IMR-90 (cell line): ENCODE results near the gene RELL1.

Experiments
- BHLHE40 ChIP-seq: fragments of 150-350 bp; IDR thresholded peaks from 2 replicates; pipeline ENCODE4 v1.6.1; 2016; ENCODE audit warnings: mild to moderate bottlenecking, low read depth, low read length
- FOS ChIP-seq: fragments of 150-350 bp; IDR thresholded peaks from 2 replicates; pipeline ENCODE4 v1.6.1; 2016; ENCODE audit warnings: low read depth, low read length
- POLR2A ChIP-seq: IDR thresholded peaks from 2 replicates; pipeline ENCODE4 v1.6.1; 2012; ENCODE audit warnings: mild to moderate bottlenecking, low read depth, low read length
- SMC3 ChIP-seq: fragments of 150-350 bp; IDR thresholded peaks from 2 replicates; pipeline ENCODE4 v1.6.1; 2016; ENCODE audit warnings: low read depth, mild to moderate bottlenecking, antibody characterized with exemption, low read length, moderate library complexity
- TF ChIP-seq, protein P1 (sequence below): fragments of 150-350 bp; IDR thresholded peaks from 2 replicates; pipeline ENCODE4 v1.6.1; 2017; ENCODE audit warnings: mild to moderate bottlenecking, antibody characterized with exemption, low read length, low read depth
- TF ChIP-seq, protein P2 (sequence below): conservative IDR thresholded peaks from 2 replicates; pipeline ENCODE4 v1.5.1; 2012; ENCODE audit warnings: mild to moderate bottlenecking, low read depth, low read length, improper control_type of control experiment

DNA sequence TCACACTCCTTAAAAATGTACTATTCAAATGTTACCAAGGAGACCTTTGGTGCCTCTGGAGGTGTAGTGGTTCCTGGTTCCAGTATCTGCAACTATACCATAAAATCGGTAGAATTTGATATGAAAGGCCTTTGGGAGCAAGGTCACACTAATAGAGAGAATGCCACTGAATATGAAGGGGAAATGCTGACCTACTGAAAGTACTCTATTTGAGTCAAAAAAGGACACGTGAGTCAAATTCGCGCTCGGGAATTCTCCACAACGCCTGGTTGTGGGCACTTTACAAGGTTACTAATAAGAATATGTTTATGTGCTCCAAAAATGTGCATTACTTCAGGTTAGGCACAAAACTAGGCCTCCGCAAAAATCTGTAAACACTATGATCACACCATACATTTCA is 39.5 kb upstream of the RELL1 start:
- TF ChIP-seq, protein P1, sequence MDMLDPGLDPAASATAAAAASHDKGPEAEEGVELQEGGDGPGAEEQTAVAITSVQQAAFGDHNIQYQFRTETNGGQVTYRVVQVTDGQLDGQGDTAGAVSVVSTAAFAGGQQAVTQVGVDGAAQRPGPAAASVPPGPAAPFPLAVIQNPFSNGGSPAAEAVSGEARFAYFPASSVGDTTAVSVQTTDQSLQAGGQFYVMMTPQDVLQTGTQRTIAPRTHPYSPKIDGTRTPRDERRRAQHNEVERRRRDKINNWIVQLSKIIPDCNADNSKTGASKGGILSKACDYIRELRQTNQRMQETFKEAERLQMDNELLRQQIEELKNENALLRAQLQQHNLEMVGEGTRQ = no peak
- no peak for TF ChIP-seq SMC3
- TF ChIP-seq, protein P2, sequence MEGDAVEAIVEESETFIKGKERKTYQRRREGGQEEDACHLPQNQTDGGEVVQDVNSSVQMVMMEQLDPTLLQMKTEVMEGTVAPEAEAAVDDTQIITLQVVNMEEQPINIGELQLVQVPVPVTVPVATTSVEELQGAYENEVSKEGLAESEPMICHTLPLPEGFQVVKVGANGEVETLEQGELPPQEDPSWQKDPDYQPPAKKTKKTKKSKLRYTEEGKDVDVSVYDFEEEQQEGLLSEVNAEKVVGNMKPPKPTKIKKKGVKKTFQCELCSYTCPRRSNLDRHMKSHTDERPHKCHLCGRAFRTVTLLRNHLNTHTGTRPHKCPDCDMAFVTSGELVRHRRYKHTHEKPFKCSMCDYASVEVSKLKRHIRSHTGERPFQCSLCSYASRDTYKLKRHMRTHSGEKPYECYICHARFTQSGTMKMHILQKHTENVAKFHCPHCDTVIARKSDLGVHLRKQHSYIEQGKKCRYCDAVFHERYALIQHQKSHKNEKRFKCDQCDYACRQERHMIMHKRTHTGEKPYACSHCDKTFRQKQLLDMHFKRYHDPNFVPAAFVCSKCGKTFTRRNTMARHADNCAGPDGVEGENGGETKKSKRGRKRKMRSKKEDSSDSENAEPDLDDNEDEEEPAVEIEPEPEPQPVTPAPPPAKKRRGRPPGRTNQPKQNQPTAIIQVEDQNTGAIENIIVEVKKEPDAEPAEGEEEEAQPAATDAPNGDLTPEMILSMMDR = no peak
- TF ChIP-seq POLR2A = no peak
- no peak for TF ChIP-seq BHLHE40
- no peak for TF ChIP-seq FOS
